Stimulated activated CD8-positive, alpha-beta memory T cell treated with anti-CD3 and anti-CD28 coated beads, Interleukin-4, amount 100 ng/mL, for 48 hours (primary cell): Measurements from ENCODE around the gene ACBD4.
A peak's percentile ranks its signal among the peaks of the same experiment; 100 is the strongest.

Experiments
- DNase-seq: peaks from one replicate; pipeline ENCODE4 v3.0.0-alpha.2; 2020

Gene ACBD4

DNA sequence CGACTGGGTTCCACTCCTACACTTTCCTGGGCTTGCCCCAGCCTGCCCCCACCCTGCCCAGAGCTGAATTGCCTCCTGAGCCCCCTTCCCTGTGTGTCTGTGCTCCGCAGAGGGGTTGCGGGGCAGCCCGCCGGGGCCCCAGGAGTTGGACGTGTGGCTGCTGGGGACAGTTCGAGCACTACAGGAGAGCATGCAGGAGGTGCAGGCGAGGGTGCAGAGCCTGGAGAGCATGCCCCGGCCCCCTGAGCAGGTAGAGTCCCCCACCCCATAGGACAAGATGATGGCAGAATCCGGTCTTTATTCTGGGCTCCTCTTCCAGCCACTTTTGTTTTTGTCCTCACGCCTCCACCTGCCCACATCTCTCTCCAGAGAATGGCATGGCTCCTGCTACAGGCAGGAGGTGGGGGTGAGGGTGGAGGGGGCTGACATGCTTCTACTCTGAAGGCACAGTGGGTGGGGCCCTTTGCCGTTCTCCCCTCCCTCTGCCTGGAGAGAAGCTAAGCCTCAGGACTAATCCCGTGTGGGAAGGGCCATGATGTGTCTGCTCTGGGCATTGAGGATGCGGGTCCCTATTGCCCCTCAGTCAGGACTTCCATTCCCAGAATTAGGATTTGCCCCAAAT lies 3.5 kb downstream of the ACBD4 start:
- no peak for DNase-seq

DNA sequence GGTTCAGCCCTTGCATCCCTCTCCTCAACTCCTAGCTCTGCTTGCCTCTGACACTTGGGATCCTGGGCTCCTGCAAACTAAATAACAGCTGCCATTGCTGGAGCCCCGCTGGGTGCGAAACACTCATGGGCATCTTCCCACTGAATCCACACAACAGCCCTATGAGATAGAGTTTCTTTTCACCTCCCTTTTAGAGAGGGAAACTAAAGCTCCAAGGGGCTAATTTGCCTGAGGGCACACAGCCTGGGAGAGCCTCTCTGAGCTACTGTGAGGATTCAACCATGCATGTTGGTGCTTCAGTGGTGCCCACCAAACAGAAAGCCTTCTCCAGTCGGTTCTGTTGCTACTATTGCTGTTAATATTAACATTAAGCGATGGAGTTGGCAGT lies 4.0 kb downstream of the ACBD4 start:
- DNase-seq, result no peak

DNA sequence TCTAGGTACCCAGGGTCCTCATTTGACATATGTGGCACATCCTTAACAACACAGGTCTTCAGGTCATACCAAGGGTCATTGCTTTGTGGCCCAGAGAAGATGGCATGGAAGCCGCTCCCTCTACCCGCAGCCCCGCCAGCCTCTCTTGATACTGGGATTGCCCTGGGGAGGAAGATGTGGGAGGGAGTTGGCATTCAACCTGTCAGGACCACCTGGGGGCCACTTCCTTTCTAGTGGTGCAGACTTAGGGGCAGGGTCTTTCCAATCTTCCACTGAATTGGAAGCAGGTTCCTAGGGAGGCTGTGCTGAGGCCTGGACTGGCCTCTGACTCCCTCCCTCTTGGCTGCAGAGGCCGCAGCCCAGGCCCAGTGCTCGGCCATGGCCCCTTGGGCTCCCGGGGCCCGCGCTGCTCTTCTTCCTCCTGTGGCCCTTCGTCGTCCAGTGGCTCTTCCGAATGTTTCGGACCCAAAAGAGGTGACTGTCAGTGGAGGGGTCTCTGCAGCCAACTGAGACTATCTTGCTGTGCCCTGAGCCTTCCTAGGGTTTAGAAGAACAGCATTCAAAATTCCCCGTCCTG lies 7.7 kb downstream of the ACBD4 start:
- DNase-seq, result no peak

DNA sequence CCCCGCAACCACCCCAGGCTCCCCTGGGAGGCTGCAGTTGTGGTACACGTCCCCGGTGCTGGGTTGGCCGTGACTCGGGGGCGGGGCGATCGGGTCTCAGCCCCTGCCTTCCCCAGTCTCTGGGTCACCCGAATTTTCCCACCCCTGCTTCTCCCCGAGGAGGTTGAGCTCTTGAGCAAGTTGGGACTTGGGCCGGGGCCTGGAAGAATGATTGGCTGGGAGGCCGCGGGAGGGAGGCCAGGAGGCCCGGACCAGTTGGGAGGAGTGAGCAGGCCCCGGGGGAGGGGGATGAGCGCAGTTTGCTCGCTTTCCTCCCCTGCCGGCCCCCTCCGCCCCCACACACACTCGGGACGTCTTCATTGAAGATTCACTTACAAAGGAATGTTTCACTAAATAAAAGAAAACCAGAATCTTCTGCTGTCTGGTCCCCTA lies 8.3 kb downstream of the ACBD4 start:
- peak; percentile 54 for DNase-seq

DNA sequence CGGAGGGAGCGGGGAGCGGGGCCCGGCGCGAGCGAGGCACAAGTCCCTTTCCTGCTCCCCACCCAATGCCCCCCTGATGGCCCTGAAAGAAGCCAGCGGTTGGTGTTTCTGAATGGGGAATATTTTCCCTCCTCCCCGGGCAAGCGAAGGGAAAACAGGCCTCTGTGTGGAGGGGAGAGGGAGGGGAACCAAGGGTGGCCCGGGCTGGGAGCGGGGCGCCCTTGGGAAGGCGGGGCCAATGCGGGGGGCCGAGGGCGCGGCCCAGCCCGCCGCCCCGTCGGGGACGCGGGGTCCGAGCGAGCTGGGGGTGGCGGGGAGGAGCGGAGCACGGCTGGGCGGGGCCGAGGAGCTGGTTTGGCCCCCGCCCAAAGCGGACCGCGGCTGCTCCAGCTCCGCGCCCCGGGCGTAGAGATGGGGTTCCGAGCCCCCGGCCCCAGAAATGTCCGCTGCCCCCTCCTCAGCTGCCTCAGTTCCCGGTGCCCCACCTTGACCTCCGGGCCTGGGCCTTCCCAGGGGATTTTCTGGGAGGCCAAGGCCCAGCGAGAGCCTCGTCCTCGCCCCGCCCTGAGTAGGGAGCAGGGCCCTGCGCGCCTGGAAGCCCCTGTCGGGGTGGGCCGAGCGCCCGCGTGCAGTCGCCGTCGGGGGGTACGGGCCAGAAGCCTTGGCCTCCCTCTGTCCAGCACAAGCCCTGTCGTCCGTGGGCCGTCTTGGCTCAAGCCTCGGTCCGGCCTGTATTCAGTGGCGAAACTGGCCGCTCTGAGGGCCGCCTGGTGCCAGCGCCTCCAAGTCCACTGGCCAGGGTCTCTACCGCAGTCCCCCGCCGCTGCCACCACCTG lies 8.9 kb downstream of the ACBD4 start:
- DNase-seq, result peak; percentile 51

DNA sequence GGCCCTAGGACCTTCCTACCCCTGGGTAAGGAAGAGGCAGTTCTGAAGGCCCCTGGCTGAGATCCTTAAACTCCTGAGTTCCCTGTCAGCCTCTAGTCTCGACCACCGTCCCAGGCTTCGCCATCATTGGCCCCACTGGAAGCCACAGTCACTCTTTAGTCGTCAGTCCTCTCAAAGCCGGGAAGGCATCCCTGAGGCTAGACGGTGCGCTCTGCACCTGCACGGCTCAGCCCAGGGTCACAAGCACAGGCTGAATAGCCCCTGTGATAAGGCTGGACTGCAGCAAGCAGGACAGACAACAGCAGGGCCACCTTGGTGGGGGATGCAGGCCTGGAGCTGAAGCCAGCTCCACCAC lies 9.5 kb downstream of the ACBD4 start:
- DNase-seq, result no peak

DNA sequence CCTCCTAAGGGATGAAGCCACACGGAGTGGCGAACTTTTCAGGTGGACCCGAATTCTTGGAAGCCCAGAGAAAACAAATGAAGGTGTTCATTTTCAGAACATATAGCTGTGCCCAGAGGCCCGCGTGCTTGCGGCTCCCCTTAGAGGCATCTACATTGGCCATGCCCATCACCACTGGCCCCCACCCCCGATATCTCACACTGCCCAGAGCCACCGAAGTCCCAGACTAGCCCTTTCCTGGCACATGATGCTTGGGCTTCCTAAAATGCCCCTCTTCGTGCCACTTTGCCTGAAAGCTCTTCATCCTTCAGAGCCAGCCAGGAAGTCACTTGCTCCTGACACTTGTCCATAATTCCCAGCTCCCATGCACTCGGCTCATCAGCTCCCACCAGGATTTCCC lies 10.7 kb downstream of the ACBD4 start:
- no peak for DNase-seq

DNA sequence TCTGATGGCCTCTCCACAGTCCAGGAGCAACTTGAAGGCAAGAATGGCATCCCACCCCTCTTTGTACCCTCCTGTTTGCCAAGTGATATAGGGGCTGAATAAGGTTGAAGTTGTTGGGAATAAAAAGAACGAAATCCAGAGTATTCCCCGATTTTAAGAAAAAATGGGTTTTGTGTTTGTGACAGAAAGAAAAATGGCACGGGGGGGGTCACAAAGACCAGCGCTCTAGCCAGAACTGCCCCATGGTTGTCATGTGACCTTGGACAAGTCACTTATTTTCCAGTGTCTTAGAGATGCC lies 11.1 kb downstream of the ACBD4 start:
- no peak for DNase-seq

DNA sequence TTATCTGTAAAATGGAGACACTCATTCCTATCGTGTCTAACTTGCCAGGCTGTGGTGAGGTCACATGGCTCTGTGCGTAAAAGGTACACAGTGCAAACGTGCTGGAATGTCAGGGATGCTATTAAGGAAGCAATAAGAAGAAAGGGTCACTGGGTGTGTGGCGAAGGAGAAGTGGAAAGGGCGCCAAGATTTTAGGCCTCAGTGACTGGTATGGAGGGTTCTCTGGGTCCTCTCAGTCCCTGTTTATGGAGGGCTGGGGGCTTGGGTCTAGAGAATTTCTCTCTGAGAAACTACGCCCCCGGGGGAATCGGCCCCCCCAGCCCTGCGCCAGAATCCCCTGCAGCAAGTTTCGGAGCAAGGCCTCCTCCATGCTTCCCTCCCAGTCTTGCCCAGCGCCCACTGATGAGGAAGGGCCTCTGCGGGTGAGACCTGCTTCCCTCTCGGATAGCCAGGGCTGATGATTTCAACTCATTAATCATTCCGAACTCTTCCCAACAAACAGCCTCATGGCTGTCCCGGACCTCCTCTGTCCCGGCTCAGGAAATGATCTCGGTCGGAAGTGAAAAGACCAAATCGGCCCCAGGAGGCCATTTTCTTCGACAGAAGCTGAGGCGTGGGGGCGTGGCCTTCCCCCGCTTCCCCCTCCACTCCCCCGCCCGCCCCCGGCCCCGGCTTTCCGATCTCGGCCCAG lies 11.5 kb downstream of the ACBD4 start:
- no peak for DNase-seq

DNA sequence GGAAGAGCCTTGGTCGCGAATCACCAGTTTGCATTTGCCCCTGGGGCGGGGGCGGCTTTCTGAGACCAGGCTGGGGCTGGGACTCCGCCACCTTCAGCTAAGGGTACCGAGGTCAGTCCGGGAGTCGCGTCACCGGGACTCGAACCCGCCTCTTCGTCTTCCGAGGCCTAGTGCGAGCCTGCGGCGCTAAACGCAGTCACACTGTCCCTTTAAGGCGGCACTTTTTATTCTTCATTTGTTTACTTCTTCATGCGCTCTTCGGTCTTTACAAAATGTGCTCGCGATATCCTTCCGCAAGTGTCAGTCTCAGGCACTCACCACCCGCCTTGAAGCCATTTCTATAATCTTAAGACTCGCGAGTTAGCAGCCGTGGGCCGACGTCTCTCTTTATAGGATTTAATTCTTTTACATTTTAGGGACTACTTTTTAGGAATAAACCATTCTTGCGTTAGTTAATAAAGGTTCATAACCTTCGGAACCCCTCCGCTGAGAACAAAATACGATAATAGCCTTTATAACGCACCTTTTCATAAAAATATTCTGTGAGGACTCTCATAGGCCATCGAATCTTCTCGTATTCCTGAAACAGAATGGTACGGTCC lies 12.2 kb downstream of the ACBD4 start:
- DNase-seq, result peak; percentile 85

DNA sequence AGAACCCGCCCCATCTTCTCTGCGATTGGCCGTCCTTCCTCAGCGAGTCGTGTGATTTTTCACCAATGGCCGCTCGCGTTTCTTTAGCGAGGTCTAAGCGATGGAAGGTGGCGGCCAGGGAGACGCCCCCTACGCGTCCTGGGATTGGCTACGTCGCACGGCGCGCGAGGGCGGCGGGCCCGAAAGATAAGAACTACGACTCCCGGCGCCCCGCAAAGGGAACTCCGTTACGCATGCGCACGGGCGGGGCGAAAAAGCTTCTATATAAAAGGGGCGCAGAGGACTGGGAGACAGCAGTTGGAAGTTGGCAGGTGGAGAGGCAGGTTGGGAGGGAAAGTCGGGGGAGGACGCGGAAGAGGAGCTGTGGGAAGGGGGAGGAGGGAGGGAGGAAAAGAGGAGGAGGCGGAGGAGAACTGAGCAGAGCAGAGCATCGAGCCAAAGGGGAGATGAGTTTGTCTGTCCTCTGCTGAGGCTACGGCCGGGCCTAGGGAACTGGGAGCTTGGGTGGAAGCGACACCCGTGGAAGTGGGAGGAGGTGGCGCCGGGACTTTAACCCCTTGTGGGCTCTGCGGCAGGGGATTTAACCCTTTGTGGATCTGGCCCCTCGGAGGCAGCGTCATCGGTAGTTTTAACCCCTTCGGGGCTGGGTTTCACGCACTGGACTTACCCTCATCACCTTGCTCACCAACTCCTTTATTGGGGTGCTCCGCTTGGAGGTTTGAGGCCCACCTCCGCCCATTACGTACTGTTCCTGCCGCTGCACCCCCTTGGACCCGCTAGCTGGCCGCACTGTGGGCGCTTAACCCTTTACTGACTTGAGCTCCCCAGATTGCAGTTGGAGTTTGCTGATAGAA lies 12.9 kb downstream of the ACBD4 start, which contains the start of gene HEXIM1:
Gene HEXIM1 (plus strand): TSS at position 293 of the 854 bp plus-strand sequence. CDS start 716 bp downstream, outside the sequence.
- peak; percentile 99 for DNase-seq

DNA sequence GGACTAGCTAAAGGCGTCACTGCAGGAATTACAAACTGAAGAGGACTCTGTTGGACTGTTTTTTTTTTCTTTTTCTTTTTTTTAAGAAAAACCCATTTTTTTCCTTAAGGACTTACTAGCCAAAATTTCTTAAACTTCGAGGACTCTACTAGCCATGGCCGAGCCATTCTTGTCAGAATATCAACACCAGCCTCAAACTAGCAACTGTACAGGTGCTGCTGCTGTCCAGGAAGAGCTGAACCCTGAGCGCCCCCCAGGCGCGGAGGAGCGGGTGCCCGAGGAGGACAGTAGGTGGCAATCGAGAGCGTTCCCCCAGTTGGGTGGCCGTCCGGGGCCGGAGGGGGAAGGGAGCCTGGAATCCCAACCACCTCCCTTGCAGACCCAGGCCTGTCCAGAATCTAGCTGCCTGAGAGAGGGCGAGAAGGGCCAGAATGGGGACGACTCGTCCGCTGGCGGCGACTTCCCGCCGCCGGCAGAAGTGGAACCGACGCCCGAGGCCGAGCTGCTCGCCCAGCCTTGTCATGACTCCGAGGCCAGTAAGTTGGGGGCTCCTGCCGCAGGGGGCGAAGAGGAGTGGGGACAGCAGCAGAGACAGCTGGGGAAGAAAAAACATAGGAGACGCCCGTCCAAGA lies 13.7 kb downstream of the ACBD4 start:
- peak; percentile 85 for DNase-seq

DNA sequence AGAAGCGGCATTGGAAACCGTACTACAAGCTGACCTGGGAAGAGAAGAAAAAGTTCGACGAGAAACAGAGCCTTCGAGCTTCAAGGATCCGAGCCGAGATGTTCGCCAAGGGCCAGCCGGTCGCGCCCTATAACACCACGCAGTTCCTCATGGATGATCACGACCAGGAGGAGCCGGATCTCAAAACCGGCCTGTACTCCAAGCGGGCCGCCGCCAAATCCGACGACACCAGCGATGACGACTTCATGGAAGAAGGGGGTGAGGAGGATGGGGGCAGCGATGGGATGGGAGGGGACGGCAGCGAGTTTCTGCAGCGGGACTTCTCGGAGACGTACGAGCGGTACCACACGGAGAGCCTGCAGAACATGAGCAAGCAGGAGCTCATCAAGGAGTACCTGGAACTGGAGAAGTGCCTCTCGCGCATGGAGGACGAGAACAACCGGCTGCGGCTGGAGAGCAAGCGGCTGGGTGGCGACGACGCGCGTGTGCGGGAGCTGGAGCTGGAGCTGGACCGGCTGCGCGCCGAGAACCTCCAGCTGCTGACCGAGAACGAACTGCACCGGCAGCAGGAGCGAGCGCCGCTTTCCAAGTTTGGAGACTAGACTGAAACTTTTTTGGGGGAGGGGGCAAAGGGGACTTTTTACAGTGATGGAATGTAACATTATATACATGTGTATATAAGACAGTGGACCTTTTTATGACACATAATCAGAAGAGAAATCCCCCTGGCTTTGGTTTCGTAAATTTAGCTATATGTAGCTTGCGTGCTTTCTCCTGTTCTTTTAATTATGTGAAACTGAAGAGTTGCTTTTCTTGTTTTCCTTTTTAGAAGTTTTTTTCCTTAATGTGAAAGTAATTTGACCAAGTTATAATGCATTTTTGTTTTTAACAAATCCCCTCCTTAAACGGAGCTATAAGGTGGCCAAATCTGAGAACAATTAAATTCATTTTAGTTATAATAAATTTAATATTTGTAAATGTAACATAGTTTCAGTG lies 14.5 kb downstream of the ACBD4 start:
- DNase-seq, result peak; percentile 57

DNA sequence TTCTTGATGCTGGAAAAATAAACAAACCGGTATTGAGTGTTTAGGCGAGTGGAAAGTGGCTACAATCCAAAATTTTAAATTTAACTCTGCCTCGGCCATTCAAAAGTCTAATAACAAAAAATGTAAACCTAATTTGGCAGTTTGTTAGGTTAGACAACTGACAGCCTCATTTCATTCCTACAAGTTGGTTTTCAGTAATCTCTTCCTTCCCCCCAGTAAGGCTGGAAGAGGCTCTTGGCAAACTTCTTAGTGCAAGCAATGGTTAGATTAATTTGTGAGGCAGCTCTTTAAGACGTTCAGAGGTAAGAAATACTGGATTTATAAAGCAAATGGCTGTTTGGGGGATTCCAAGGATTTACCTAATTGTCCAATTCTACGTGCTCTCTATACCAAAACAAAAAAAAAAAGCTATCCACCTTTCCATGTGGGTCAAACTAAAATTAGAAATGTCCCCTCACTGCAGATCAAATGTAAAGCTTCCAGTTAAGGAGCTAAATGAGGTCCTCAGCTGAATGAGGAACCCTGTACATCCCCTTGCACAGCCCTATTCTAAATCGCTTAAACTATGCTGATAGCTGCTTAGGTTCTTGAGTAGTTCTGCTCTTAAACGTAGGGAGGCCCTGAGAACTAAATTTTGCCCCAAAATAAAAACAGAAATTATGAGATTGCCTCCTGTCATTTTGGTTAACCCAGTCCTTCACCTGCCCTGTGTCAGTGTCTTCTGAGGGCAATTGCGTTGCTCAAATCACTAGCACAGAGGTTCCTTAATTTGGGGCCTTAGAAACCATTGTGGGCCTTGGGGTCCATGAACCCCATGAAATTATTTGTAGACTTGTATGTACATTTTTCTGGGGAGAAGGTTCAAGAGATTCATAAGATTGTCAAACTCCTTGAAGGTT lies 15.7 kb downstream of the ACBD4 start:
- DNase-seq, result no peak

DNA sequence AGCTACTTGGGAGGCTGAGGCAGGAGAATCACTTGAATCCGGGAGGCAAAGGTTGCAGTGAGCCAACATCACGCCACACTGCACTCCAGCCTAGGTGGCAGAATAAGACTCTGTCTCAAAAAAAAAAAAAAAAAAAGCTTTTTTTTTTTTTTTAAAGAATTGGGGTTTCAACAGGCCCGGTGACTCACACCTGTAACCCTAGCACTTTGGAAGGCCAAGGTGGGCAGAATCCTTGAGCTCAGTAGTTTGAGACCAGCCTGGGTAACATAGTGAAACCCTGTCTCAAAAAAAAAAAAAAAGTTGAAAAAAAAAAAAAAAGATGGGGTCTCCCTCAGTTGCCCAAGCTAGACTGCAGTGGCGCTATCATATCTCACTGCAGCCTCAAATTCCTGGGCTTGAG lies 19.5 kb downstream of the ACBD4 start:
- no peak for DNase-seq

DNA sequence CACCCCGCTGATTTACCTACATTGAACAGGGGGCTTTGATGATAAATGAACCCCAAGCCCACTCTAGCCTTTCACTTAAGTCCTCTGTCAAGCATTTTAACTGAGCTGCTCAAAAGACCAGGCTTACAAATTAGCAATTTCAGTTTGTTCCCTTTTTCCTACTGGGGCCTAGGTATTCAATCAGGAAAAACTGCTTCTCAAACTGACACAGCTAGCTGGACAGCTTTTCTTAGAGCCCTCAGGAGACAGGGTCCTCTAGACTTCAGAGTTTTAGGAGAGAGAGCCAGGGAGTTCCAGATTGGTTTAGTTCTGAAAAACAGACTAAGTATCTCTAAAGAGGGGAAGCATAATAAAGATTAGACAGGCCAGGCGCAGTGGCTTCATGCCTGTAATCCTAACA lies 20.0 kb downstream of the ACBD4 start:
- DNase-seq, result no peak

DNA sequence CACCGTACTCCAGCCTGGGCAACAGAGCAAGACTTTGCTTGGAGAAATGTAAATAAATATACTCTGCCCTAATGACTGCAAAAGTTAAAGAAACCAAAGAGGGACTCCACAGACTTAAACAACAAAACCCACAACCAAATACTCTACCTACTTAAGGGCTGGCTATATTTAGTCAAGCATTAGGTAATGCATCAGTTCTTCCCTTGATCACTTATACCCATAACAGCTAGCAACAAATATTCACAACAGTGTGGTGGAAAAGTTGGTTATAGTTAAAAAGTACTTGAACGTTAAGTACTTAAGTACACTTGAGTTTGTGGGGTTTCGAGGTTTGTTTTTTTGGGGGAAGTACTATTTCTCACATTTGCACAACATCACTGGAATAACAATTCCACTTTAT lies 20.8 kb downstream of the ACBD4 start:
- DNase-seq, result no peak

DNA sequence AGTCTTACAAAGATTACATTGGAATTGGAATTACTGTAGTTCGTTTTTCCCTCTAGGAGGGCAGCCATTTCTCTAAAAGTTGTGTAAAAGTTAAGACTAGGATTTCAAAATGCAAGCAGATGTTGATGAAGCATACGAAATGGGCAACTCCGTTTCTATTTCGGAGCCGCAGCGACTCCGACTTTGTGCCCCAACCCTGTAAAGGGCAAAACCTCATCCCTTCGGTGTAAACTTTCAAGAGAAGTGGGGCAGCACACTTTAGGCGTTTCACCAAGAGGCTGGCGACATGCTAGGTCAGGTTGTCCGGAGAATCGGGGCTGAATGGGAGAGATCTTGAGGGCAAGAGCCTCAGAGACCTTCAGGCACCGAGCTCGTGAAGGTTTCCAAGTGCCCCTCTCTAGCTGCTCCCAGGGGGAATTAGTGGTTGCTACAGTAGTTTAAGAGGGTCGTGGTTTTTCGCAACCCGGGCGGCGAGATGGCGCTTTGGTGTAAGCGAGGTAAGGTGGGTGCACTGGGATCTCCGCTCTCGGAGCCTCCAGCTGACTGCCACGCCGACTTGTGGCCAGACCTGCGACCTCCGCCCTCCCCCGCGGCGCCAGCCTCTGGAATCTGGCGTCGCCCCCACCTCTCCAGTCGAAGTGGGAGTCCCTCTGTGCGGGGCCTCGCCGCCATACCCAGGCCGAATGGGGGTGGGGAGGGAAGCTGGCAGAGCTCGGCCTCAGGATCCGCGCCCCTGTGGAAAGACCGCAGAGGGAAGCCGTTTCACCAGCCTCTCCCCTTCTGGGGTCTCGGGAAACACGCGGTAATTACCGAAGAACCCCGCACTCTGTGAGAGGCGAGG lies 25.2 kb downstream of the ACBD4 start:
- peak; percentile 71 for DNase-seq
